ENCODE measurements around the gene PIH1D1.

GRCh38 chr19:49435670-49436069 lies 15.9 kb downstream of the PIH1D1 start:
- TF ChIP-seq POLR2A (IDR thresholded peaks at IDR 0.05) (no peak), CTCF (IDR thresholded peaks at IDR 0.05) (no peak)

Data from right lobe of liver (tissue), 4 donors.